OCI-LY1 (cell line): Measurements from ENCODE around the gene TRIM10.

Experiments
- H2AFZ ChIP-seq: fragments of 200-600 bp; sonication (generic), shearing (Covaris generic); 2 replicates; pipeline ENCODE4 v1.6.0; 2014; ENCODE audit warnings: antibody characterized with exemption, mild to moderate bottlenecking, low read length
- H3F3A ChIP-seq: fragments of 200-600 bp; sonication (generic), shearing (Covaris generic); 2 replicates; pipeline ENCODE4 v1.6.0; 2014; ENCODE audit warnings: mild to moderate bottlenecking, antibody characterized with exemption, low read length, moderate library complexity; ENCODE audit not compliant: insufficient read depth
- H3K27ac ChIP-seq: fragments of 200-600 bp; sonication (generic); 2 replicates; pipeline ENCODE4 v1.5.1; 2014; ENCODE audit warnings: low read length, mixed run types, mild to moderate bottlenecking, low read depth; ENCODE audit not compliant: poor library complexity, severe bottlenecking
- H3K27me3 ChIP-seq: fragments of 200-600 bp; sonication (generic); 2 replicates; pipeline ENCODE4 v1.6.0; 2014; ENCODE audit warnings: antibody characterized with exemption, mild to moderate bottlenecking, low read length, moderate library complexity; ENCODE audit not compliant: insufficient read depth
- H3K36me3 ChIP-seq: fragments of 200-600 bp; sonication (generic); 2 replicates; pipeline ENCODE4 v1.6.1; 2014; ENCODE audit warnings: mild to moderate bottlenecking, antibody characterized with exemption, low read length, moderate library complexity, mixed read lengths; ENCODE audit not compliant: insufficient read depth
- H3K4me1 ChIP-seq: fragments of 200-600 bp; sonication (generic); 2 replicates; pipeline ENCODE4 v1.5.1; 2014; ENCODE audit warnings: mild to moderate bottlenecking, low read length, moderate library complexity; ENCODE audit not compliant: insufficient read depth, severe bottlenecking
- H3K4me2 ChIP-seq: fragments of 200-600 bp; sonication (generic), shearing (Covaris generic); 2 replicates; pipeline ENCODE4 v1.6.1; 2014; ENCODE audit warnings: low read length
- H3K4me3 ChIP-seq: fragments of 200-600 bp; sonication (generic); 2 replicates; pipeline ENCODE4 v1.5.1; 2014; ENCODE audit warnings: low read length, low read depth, mild to moderate bottlenecking, mixed read lengths; ENCODE audit not compliant: poor library complexity, severe bottlenecking
- H3K79me2 ChIP-seq: fragments of 200-600 bp; shearing (Covaris generic); 2 replicates; pipeline ENCODE4 v1.6.1; 2016; ENCODE audit warnings: mixed run types, low read length, mixed read lengths; ENCODE audit not compliant: insufficient read depth
- H3K9ac ChIP-seq: fragments of 200-600 bp; sonication (generic), shearing (Covaris generic); 2 replicates; pipeline ENCODE4 v1.6.1; 2014; ENCODE audit warnings: mild to moderate bottlenecking, low read length, mixed read lengths
- H3K9me2 ChIP-seq: fragments of 200-600 bp; sonication (generic), shearing (Covaris generic); 2 replicates; pipeline ENCODE4 v1.6.1; 2014; ENCODE audit warnings: low read depth, mild to moderate bottlenecking, low read length, mixed read lengths
- H3K9me3 ChIP-seq: fragments of 200-600 bp; shearing (Covaris generic); 2 replicates; pipeline ENCODE4 v1.6.1; 2014; ENCODE audit warnings: low read length, mixed read lengths
- H4K20me1 ChIP-seq: fragments of 200-600 bp; sonication (generic), shearing (Covaris generic); 2 replicates; pipeline ENCODE4 v1.6.0; 2016; ENCODE audit warnings: mild to moderate bottlenecking, low read length; ENCODE audit not compliant: insufficient read depth
- EZH2 ChIP-seq: fragments of 200-600 bp; sonication (generic), shearing (Covaris generic); IDR thresholded peaks from 2 replicates; pipeline ENCODE4 v1.8.0; 2017; ENCODE audit warnings: borderline replicate concordance, mixed run types, mild to moderate bottlenecking, antibody characterized with exemption, low read length, moderate library complexity, mixed read lengths
- TF ChIP-seq, protein P1 (sequence below): fragments of 200-600 bp; sonication (generic), shearing (Covaris generic); IDR thresholded peaks from 2 replicates; pipeline ENCODE4 v1.5.1; 2017; ENCODE audit warnings: mild to moderate bottlenecking, antibody characterized with exemption, low read length, moderate library complexity, mixed read lengths

Gene TRIM10

GRCh38 chr6:30192076-30192475 lies 31.1 kb upstream of the TRIM10 start:
- H4K20me1 ChIP-seq: no peaks in the 10 kb centered on the region
- H3K9ac ChIP-seq: no peak overlapping the region
- H3F3A ChIP-seq: no peaks in the 10 kb centered on the region
- no peak overlapping the region for H3K27ac ChIP-seq
- H3K79me2 ChIP-seq: no peaks in the 10 kb centered on the region
- H3K4me2 ChIP-seq: no peak overlapping the region
- no peaks in the 10 kb centered on the region for H3K9me3 ChIP-seq
- TF ChIP-seq EZH2: no peak
- TF ChIP-seq, protein P1, sequence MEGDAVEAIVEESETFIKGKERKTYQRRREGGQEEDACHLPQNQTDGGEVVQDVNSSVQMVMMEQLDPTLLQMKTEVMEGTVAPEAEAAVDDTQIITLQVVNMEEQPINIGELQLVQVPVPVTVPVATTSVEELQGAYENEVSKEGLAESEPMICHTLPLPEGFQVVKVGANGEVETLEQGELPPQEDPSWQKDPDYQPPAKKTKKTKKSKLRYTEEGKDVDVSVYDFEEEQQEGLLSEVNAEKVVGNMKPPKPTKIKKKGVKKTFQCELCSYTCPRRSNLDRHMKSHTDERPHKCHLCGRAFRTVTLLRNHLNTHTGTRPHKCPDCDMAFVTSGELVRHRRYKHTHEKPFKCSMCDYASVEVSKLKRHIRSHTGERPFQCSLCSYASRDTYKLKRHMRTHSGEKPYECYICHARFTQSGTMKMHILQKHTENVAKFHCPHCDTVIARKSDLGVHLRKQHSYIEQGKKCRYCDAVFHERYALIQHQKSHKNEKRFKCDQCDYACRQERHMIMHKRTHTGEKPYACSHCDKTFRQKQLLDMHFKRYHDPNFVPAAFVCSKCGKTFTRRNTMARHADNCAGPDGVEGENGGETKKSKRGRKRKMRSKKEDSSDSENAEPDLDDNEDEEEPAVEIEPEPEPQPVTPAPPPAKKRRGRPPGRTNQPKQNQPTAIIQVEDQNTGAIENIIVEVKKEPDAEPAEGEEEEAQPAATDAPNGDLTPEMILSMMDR: no peak
- no peak overlapping the region for H2AFZ ChIP-seq
- H3K36me3 ChIP-seq: peaks cover 88% of the 10 kb centered on the region
- no peaks in the 10 kb centered on the region for H3K27me3 ChIP-seq
- no peaks in the 10 kb centered on the region for H3K9me2 ChIP-seq
- no peak overlapping the region for H3K4me3 ChIP-seq
- no peaks in the 10 kb centered on the region for H3K4me1 ChIP-seq

DNA sequence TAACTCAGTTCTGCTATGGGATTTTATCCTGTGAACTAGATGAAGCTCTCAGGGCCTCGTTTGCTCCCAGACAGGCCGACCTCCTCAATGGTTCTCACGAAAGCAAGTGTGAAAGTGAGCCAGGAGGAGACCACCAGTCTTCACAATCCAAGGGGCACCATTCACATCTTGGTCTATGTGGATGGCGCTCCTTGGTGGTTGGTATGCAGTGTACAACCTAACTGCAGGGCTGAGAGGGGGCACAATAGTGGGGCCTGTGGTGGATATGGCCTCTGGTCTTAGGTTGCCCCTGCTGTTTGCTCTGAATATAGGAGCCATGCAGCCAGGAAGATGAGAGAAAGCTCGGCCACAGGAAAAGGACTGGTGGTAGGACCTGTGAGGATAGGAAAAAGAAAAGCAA lies 27.5 kb upstream of the TRIM10 start:
- Histone ChIP-seq H3K4me3 (no peak overlapping the region), H3K79me2 (no peaks in the 10 kb centered on the region), H3K9me2 (no peaks in the 10 kb centered on the region), H3K36me3 (peaks cover 82% of the 10 kb centered on the region), H3K4me2 (no peak overlapping the region), H3K27ac (no peak overlapping the region), H3F3A (no peaks in the 10 kb centered on the region), H3K9me3 (no peaks in the 10 kb centered on the region), H3K4me1 (no peaks in the 10 kb centered on the region), H3K9ac (no peak overlapping the region), H4K20me1 (no peaks in the 10 kb centered on the region), H3K27me3 (no peaks in the 10 kb centered on the region), H2AFZ (no peak overlapping the region)
- TF ChIP-seq, protein P1: no peak
- no peak for TF ChIP-seq EZH2

- Histone ChIP-seq H3K9ac (no peak overlapping the region), H3K79me2 (no peaks in the 10 kb centered on the region), H4K20me1 (no peaks in the 10 kb centered on the region), H3K9me3 (no peaks in the 10 kb centered on the region), H2AFZ (no peak overlapping the region), H3K9me2 (no peaks in the 10 kb centered on the region), H3K27ac (no peak overlapping the region), H3K36me3 (peaks cover 62% of the 10 kb centered on the region), H3F3A (no peaks in the 10 kb centered on the region), H3K4me1 (no peaks in the 10 kb centered on the region), H3K27me3 (no peaks in the 10 kb centered on the region), H3K4me2 (no peak overlapping the region), H3K4me3 (no peak overlapping the region)
- TF ChIP-seq, protein P1: no peak
- TF ChIP-seq EZH2: no peak
These were observed 25.0 kb upstream of the TRIM10 start for GRCh38 chr6:30185846-30186484.
